OCI-LY3 (cell line): ENCODE measurements around the gene MLPH.

Source experiments
- EZH2phosphoT487 ChIP-seq: fragments of 200-600 bp; shearing (Covaris generic); IDR thresholded peaks from 2 replicates; pipeline ENCODE4 v1.6.1; 2018; ENCODE audit warnings: antibody characterized with exemption, mixed run types, low read depth
- TF ChIP-seq, protein P1 (sequence below): fragments of 200-600, 300-600 bp; sonication (generic); IDR thresholded peaks from 2 replicates; pipeline ENCODE4 v1.5.1; 2014; ENCODE audit warnings: antibody characterized with exemption, low read length, low read depth

DNA sequence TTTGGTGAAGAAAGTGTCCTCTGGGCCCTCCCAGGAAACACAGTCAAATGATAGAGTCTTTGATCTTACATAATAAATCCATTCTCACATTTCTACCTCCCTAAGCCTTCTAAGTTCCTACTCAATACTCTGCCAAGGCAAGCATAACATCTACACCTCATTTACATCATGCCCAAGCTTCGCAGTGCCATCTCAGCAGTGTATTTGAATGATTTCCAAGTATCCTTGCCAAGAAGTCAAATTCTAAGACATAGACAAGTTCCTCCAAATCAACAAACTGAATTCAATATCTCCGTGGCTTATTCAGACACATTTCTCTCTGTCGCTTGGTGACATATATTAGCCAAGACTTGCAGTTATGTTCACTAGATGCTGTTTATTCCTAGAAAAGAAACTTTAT is 8.1 kb upstream of the MLPH start:
- TF ChIP-seq, protein P1, sequence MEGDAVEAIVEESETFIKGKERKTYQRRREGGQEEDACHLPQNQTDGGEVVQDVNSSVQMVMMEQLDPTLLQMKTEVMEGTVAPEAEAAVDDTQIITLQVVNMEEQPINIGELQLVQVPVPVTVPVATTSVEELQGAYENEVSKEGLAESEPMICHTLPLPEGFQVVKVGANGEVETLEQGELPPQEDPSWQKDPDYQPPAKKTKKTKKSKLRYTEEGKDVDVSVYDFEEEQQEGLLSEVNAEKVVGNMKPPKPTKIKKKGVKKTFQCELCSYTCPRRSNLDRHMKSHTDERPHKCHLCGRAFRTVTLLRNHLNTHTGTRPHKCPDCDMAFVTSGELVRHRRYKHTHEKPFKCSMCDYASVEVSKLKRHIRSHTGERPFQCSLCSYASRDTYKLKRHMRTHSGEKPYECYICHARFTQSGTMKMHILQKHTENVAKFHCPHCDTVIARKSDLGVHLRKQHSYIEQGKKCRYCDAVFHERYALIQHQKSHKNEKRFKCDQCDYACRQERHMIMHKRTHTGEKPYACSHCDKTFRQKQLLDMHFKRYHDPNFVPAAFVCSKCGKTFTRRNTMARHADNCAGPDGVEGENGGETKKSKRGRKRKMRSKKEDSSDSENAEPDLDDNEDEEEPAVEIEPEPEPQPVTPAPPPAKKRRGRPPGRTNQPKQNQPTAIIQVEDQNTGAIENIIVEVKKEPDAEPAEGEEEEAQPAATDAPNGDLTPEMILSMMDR = no peak
- TF ChIP-seq EZH2phosphoT487 = no peak
